ENCODE data around the gene SEMA4D.

Gene SEMA4D

GRCh38 chr9:89524963-89525362, 27.1 kb upstream of the SEMA4D start:
- H3K27ac ChIP-seq, result no peak overlapping the region
- TF ChIP-seq ZFX (IDR thresholded peaks at IDR 0.05; ENCODE audit: borderline replicate concordance) (no peak), CTCF (IDR thresholded peaks at IDR 0.05) (no peak)

GRCh38 chr9:89523948-89524347, 26.0 kb upstream of the SEMA4D start:
- TF ChIP-seq ZFX (IDR thresholded peaks at IDR 0.05; ENCODE audit: borderline replicate concordance), result no peak
- no peak overlapping the region for H3K27ac ChIP-seq

GRCh38 chr9:89522959-89523285, 25.0 kb upstream of the SEMA4D start:
- H3K27ac ChIP-seq, result no peak overlapping the region
- TF ChIP-seq CTCF (IDR thresholded peaks at IDR 0.05) (no peak), ZFX (IDR thresholded peaks at IDR 0.05; ENCODE audit: borderline replicate concordance) (no peak)

- no peak overlapping the region for H3K27ac ChIP-seq
- no peak for TF ChIP-seq CTCF (IDR thresholded peaks at IDR 0.05)
- TF ChIP-seq ZFX (IDR thresholded peaks at IDR 0.05; ENCODE audit: borderline replicate concordance), result no peak
Measured at GRCh38 chr9:89522261-89522958, 24.5 kb upstream of the SEMA4D start.

- no peak overlapping the region for H3K27ac ChIP-seq
- TF ChIP-seq CTCF (IDR thresholded peaks at IDR 0.05) (no peak), ZFX (IDR thresholded peaks at IDR 0.05; ENCODE audit: borderline replicate concordance) (no peak)
Measured at GRCh38 chr9:89519366-89519805, 21.5 kb upstream of the SEMA4D start.

- TF ChIP-seq ZFX (IDR thresholded peaks at IDR 0.05; ENCODE audit: borderline replicate concordance) (no peak), CTCF (IDR thresholded peaks at IDR 0.05) (no peak)
- no peak overlapping the region for H3K27ac ChIP-seq
Measured at GRCh38 chr9:89518466-89519365, 20.8 kb upstream of the SEMA4D start.

GRCh38 chr9:89515416-89515815, 17.5 kb upstream of the SEMA4D start:
- no peak for TF ChIP-seq ZFX (IDR thresholded peaks at IDR 0.05; ENCODE audit: borderline replicate concordance)
- no peak for TF ChIP-seq CTCF (IDR thresholded peaks at IDR 0.05)
- no peak overlapping the region for H3K27ac ChIP-seq
